Umbilical cord (tissue), 1 donor: Measurements from ENCODE around the gene JPH2. TPM values are rescaled to one million over a fixed set of nuclear protein-coding genes. Genes with fewer than 3 reads are reported as not detected.

Source experiments
- total RNA-seq: library from RNA; depleted of rRNA; stranded (reverse); fragments of >200 nt; gene quantifications from one replicate; pipeline ENCODE4 v1.2.3, GENCODE V29; 2014; ENCODE audit warnings: low replicate concordance; ENCODE audit not compliant: insufficient read depth

JPH2 gene
- total RNA-seq, 1 donor from 2014 or later, result 129 TPM

Other genes starting within 250 kb of the JPH2 start
- 31.5 TPM for gene OSER1, start 23.6 kb upstream of the JPH2 start, total RNA-seq
- gene GDAP1L1, start 60.1 kb upstream of the JPH2 start, total RNA-seq, result 0.24 TPM
- gene FITM2, start 124.0 kb upstream of the JPH2 start, total RNA-seq, result 8.7 TPM
- gene R3HDML, start 149.9 kb upstream of the JPH2 start, total RNA-seq, result not detected
- 2.2 TPM for gene HNF4A, start 168.5 kb upstream of the JPH2 start, total RNA-seq